Measurements from ENCODE around the gene CTU1. TPM values are rescaled to one million over a fixed set of nuclear protein-coding genes. Genes with fewer than 3 reads are reported as not detected.

Gene CTU1
- total RNA-seq, 1 experiment from 2014 or later, result 9.3 TPM

DNA sequence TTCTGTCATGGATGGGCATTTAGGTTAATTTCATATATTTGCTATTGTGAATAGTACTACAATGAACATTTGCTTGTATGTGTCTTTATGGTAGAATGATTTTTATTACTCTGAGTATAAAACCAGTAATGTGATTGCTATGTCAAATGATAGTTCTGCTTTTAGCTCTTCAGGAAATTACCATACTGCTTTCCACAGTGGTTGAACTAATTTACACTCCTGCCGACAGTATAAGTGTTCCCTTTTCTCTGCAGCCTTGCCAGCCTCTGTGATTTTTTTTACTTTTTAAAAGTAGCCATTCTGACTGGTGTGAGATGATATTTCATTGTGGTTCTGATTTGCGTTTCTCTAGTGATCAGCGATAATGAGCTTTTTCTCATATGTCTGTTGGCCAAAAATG, 40.4 kb upstream of the CTU1 start:
- no peaks in the 10 kb centered on the region for H3K36me3 ChIP-seq (ENCODE audit: control insufficient read depth, insufficient read depth, low read length)
- DNase-seq (ENCODE audit: low read depth, low spot score), result no peak
- ChIA-PET CTCF (no interaction called here), POLR2A (interaction anchor here (0.6 kb wide), 1 partner anchor 13 kb away, joined by 3 read pairs; no protein-coding TSS in a partner anchor)
- no peak overlapping the region for H3K4me3 ChIP-seq (ENCODE audit: low read depth in 2 of 2, low read length in 2 of 2)
- no peaks in the 10 kb centered on the region for H3K4me1 ChIP-seq (ENCODE audit: control insufficient read depth, insufficient read depth, low read length)
- no peaks in the 10 kb centered on the region for H3K9me3 ChIP-seq (ENCODE audit: control insufficient read depth, insufficient read depth, low read depth, low read length)
- no peak overlapping the region for H3K27ac ChIP-seq (ENCODE audit: low read length)
- no peak for ATAC-seq
- intact Hi-C loops (cut with micrococcal nuclease; ENCODE audit: unreplicated experiment) (no loop called here), in situ Hi-C loops (cut with HindIII; ENCODE audit: low pct_unique_long_range_greater_than_20kb, low sequenced_read_pairs) (no loop called here)
- H3K27me3 ChIP-seq (ENCODE audit: control insufficient read depth, insufficient read depth, low read length), result no peaks in the 10 kb centered on the region; the same call in 1 of the 2 replicates
- no TSS peak for BruUV-seq (replicated peaks)
- TF ChIP-seq, protein P1, sequence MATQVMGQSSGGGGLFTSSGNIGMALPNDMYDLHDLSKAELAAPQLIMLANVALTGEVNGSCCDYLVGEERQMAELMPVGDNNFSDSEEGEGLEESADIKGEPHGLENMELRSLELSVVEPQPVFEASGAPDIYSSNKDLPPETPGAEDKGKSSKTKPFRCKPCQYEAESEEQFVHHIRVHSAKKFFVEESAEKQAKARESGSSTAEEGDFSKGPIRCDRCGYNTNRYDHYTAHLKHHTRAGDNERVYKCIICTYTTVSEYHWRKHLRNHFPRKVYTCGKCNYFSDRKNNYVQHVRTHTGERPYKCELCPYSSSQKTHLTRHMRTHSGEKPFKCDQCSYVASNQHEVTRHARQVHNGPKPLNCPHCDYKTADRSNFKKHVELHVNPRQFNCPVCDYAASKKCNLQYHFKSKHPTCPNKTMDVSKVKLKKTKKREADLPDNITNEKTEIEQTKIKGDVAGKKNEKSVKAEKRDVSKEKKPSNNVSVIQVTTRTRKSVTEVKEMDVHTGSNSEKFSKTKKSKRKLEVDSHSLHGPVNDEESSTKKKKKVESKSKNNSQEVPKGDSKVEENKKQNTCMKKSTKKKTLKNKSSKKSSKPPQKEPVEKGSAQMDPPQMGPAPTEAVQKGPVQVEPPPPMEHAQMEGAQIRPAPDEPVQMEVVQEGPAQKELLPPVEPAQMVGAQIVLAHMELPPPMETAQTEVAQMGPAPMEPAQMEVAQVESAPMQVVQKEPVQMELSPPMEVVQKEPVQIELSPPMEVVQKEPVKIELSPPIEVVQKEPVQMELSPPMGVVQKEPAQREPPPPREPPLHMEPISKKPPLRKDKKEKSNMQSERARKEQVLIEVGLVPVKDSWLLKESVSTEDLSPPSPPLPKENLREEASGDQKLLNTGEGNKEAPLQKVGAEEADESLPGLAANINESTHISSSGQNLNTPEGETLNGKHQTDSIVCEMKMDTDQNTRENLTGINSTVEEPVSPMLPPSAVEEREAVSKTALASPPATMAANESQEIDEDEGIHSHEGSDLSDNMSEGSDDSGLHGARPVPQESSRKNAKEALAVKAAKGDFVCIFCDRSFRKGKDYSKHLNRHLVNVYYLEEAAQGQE (IDR thresholded peaks at IDR 0.05; ENCODE audit: insufficient read depth in 1 of 2, low read depth in 2 of 2, low read length in 1 of 2), result no peak
- no peak for TF ChIP-seq SIN3A (IDR thresholded peaks at IDR 0.05; ENCODE audit: borderline replicate concordance, insufficient read depth, low read depth, low read length)
- TF ChIP-seq POLR2AphosphoS5 (IDR thresholded peaks at IDR 0.05; ENCODE audit: low read depth, low read length), result no peak
- TF ChIP-seq, protein P2, sequence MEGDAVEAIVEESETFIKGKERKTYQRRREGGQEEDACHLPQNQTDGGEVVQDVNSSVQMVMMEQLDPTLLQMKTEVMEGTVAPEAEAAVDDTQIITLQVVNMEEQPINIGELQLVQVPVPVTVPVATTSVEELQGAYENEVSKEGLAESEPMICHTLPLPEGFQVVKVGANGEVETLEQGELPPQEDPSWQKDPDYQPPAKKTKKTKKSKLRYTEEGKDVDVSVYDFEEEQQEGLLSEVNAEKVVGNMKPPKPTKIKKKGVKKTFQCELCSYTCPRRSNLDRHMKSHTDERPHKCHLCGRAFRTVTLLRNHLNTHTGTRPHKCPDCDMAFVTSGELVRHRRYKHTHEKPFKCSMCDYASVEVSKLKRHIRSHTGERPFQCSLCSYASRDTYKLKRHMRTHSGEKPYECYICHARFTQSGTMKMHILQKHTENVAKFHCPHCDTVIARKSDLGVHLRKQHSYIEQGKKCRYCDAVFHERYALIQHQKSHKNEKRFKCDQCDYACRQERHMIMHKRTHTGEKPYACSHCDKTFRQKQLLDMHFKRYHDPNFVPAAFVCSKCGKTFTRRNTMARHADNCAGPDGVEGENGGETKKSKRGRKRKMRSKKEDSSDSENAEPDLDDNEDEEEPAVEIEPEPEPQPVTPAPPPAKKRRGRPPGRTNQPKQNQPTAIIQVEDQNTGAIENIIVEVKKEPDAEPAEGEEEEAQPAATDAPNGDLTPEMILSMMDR (IDR thresholded peaks at IDR 0.05), result no peak
- TF ChIP-seq TCF7L2 (IDR thresholded peaks at IDR 0.05; ENCODE audit: low read depth, low read length), result no peak

DNA sequence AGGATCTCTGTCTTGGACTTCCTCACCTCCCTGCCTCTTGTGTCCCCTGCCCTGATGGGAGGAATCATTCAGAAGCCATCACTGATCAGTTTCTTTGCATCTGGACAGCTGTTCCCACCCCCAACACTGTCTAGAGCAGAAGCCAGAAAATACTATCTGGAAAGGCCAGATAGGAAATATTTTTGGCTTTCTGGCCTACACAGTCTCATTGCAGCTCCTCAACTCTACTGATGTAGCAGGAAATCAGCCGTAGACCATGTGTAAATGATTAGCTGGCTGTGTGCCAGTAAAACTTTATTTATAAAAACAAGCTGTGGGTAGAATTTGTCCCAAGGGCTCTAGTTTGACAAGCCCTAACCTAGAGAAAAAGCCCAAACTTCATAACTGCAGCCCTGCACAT, 39.5 kb upstream of the CTU1 start:
- TF ChIP-seq, protein P1 (IDR thresholded peaks at IDR 0.05; ENCODE audit: insufficient read depth in 1 of 2, low read depth in 2 of 2, low read length in 1 of 2), result no peak
- TF ChIP-seq SIN3A (IDR thresholded peaks at IDR 0.05; ENCODE audit: borderline replicate concordance, insufficient read depth, low read depth, low read length) (no peak), TCF7L2 (IDR thresholded peaks at IDR 0.05; ENCODE audit: low read depth, low read length) (no peak), POLR2AphosphoS5 (IDR thresholded peaks at IDR 0.05; ENCODE audit: low read depth, low read length) (no peak)
- TF ChIP-seq, protein P2 (IDR thresholded peaks at IDR 0.05), result no peak
- ChIA-PET CTCF (no interaction called here), POLR2A (no interaction called here)
- no peaks in the 10 kb centered on the region for H3K36me3 ChIP-seq (ENCODE audit: control insufficient read depth, insufficient read depth, low read length)
- no peak overlapping the region for H3K4me3 ChIP-seq (ENCODE audit: low read depth in 2 of 2, low read length in 2 of 2)
- H3K27me3 ChIP-seq (ENCODE audit: control insufficient read depth, insufficient read depth, low read length), result no peaks in the 10 kb centered on the region; the same call in 1 of the 2 replicates
- BruUV-seq (replicated peaks), result no TSS peak
- ATAC-seq, result no peak
- in situ Hi-C loops (cut with HindIII; ENCODE audit: low pct_unique_long_range_greater_than_20kb, low sequenced_read_pairs) (no loop called here), intact Hi-C loops (cut with micrococcal nuclease; ENCODE audit: unreplicated experiment) (no loop called here)
- no peak for DNase-seq (ENCODE audit: low read depth, low spot score)
- H3K4me1 ChIP-seq (ENCODE audit: control insufficient read depth, insufficient read depth, low read length), result no peaks in the 10 kb centered on the region
- no peaks in the 10 kb centered on the region for H3K9me3 ChIP-seq (ENCODE audit: control insufficient read depth, insufficient read depth, low read depth, low read length)
- no peak overlapping the region for H3K27ac ChIP-seq (ENCODE audit: low read length)

Data from Panc1 (cell line).